SU-DHL-6 (cell line): ENCODE results near the gene RASSF5.

Source experiments
- H2AFZ ChIP-seq: fragments of 200-600 bp; sonication (generic); 2 replicates; pipeline ENCODE4 v1.6.1; 2014; ENCODE audit warnings: low read depth, mild to moderate bottlenecking, moderate library complexity, mixed read lengths, antibody characterized with exemption, low read length; ENCODE audit not compliant: severe bottlenecking
- H3F3A ChIP-seq: fragments of 200-600 bp; shearing (Covaris generic); 2 replicates; pipeline ENCODE4 v1.6.0; 2016; ENCODE audit warnings: antibody characterized with exemption, mild to moderate bottlenecking; ENCODE audit not compliant: insufficient read depth
- H3K27ac ChIP-seq: fragments of 200-600 bp; sonication (generic); 2 replicates; pipeline ENCODE4 v1.5.1; 2016; ENCODE audit warnings: low read depth, mild to moderate bottlenecking, low read length, moderate library complexity, mixed read lengths
- H3K27me3 ChIP-seq: fragments of 200-600 bp; sonication (generic), shearing (Covaris generic); 2 replicates; pipeline ENCODE4 v1.6.0; 2014; ENCODE audit warnings: mild to moderate bottlenecking, low read length
- H3K36me3 ChIP-seq: fragments of 200-600 bp; sonication (generic); 2 replicates; pipeline ENCODE4 v1.6.1; 2014; ENCODE audit warnings: mild to moderate bottlenecking, low read length, mixed read lengths
- H3K4me2 ChIP-seq: fragments of 300-600, 200-600 bp; shearing (Covaris generic), sonication (generic); 2 replicates; pipeline ENCODE4 v1.6.0; 2014; ENCODE audit warnings: low read length, low read depth, mild to moderate bottlenecking; ENCODE audit not compliant: poor library complexity, severe bottlenecking
- H3K4me3 ChIP-seq: fragments of 200-600 bp; sonication (generic); 2 replicates; pipeline ENCODE4 v1.5.1; 2014; ENCODE audit warnings: antibody characterized with exemption, low read length, mild to moderate bottlenecking, mixed read lengths; ENCODE audit not compliant: insufficient read depth, poor library complexity, severe bottlenecking
- H3K79me2 ChIP-seq: fragments of 200-600 bp; sonication (generic); 2 replicates; pipeline ENCODE4 v1.6.1; 2014; ENCODE audit warnings: mild to moderate bottlenecking, low read length, moderate library complexity; ENCODE audit not compliant: insufficient read depth
- H3K9ac ChIP-seq: fragments of 200-600 bp; sonication (generic); 2 replicates; pipeline ENCODE4 v1.7.0; 2014; ENCODE audit warnings: mild to moderate bottlenecking, low read length
- H3K9me2 ChIP-seq: fragments of 200-600 bp; sonication (generic); replicated peaks from 2 replicates; pipeline ENCODE4 v1.6.1; 2014; ENCODE audit warnings: low read length; ENCODE audit not compliant: insufficient read depth
- H3K9me3 ChIP-seq: fragments of 200-600 bp; sonication (generic); 2 replicates; pipeline ENCODE4 v1.6.1; 2014; ENCODE audit warnings: low read length, mixed read lengths; ENCODE audit not compliant: insufficient read depth
- H4K20me1 ChIP-seq: fragments of 200-600 bp; sonication (generic); 2 replicates; pipeline ENCODE4 v1.6.1; 2014; ENCODE audit warnings: low read depth, mild to moderate bottlenecking, antibody characterized with exemption, low read length, moderate library complexity, mixed read lengths
- EZH2phosphoT487 ChIP-seq: fragments of 200-600 bp; sonication (generic), shearing (Covaris generic); conservative IDR thresholded peaks from 2 replicates; pipeline ENCODE4 v1.6.1; 2018; ENCODE audit warnings: mild to moderate bottlenecking, antibody characterized with exemption, low read length, moderate library complexity, mixed read lengths
- TF ChIP-seq, protein P1 (sequence below): fragments of 200-600 bp; sonication (generic); IDR thresholded peaks from one replicate; pipeline ENCODE4 v1.5.1; 2017; ENCODE audit warnings: antibody characterized with exemption, mild to moderate bottlenecking, low read length, moderate library complexity; ENCODE audit not compliant: insufficient read depth, poor library complexity, severe bottlenecking

The RASSF5 gene

DNA sequence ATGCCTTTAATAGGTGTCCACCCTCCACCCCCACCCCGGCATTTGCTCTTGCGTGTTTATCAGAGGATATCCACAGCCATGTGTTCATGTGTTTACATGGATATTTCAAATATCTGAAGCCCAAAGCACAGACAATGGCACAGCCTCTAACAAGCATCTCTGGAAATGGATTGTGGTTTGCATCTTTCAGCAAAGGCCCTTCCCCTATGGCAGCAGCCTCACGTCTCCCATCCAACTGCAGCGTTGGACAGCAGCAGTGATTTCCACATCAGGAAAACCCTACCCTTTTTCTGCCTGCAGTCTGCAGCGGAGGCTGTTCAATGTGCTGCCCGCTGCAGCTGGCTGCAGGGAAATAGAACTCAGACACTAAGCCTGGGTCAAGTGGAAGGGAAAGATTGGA lies 1.6 kb downstream of the RASSF5 start:
- no peaks in the 10 kb centered on the region for H3K9me2 ChIP-seq
- H3F3A ChIP-seq = no peaks in the 10 kb centered on the region
- no peak overlapping the region for H3K4me3 ChIP-seq
- no peaks in the 10 kb centered on the region for H3K36me3 ChIP-seq
- no peaks in the 10 kb centered on the region for H4K20me1 ChIP-seq
- H3K9me3 ChIP-seq = no peaks in the 10 kb centered on the region
- no peak overlapping the region for H3K4me2 ChIP-seq
- TF ChIP-seq, protein P1, sequence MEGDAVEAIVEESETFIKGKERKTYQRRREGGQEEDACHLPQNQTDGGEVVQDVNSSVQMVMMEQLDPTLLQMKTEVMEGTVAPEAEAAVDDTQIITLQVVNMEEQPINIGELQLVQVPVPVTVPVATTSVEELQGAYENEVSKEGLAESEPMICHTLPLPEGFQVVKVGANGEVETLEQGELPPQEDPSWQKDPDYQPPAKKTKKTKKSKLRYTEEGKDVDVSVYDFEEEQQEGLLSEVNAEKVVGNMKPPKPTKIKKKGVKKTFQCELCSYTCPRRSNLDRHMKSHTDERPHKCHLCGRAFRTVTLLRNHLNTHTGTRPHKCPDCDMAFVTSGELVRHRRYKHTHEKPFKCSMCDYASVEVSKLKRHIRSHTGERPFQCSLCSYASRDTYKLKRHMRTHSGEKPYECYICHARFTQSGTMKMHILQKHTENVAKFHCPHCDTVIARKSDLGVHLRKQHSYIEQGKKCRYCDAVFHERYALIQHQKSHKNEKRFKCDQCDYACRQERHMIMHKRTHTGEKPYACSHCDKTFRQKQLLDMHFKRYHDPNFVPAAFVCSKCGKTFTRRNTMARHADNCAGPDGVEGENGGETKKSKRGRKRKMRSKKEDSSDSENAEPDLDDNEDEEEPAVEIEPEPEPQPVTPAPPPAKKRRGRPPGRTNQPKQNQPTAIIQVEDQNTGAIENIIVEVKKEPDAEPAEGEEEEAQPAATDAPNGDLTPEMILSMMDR = no peak
- no peak for TF ChIP-seq EZH2phosphoT487
- no peak overlapping the region for H3K9ac ChIP-seq
- H2AFZ ChIP-seq = no peak overlapping the region
- no peaks in the 10 kb centered on the region; the same call in 1 of the 2 replicates for H3K27me3 ChIP-seq
- no peak overlapping the region for H3K27ac ChIP-seq
- H3K79me2 ChIP-seq = no peaks in the 10 kb centered on the region

DNA sequence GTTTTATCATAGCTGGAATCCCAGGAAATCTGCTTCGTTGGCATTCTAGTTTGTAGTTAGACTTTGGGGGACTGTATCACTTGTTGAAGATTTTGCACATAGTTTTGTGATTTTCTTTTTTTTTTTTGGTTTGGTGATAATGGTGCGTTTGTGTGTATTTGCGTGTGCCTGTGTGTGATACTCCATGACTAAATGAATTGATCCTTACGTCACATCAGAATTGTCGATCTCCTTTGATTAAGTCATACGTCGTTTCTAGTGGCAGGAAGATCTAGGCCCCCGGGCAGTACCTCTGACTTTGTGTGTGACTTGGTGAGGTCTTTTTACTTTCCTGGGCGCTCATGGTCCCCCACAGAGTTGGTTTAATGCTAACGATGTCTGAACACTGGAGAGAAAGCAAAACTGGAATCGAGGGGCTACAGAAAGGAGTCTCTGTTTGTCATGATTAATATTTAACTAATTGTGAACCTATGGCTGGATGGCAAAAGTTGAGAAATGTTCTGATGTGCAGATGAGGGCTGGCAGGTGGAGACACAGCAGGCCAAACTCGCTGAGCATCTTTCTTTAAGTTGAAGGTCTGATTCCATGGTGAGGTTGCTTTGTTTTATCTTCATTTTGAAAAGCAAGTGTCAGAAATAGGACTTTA lies 2.4 kb downstream of the RASSF5 start:
- TF ChIP-seq EZH2phosphoT487 = no peak
- TF ChIP-seq, protein P1 = no peak
- H3K4me2 ChIP-seq = no peak overlapping the region
- H3K36me3 ChIP-seq = no peaks in the 10 kb centered on the region
- H3K9me3 ChIP-seq = no peaks in the 10 kb centered on the region
- H3K9ac ChIP-seq = no peak overlapping the region
- H3K4me3 ChIP-seq = no peak overlapping the region
- no peaks in the 10 kb centered on the region for H4K20me1 ChIP-seq
- no peaks in the 10 kb centered on the region for H3K9me2 ChIP-seq
- H3K27me3 ChIP-seq = no peaks in the 10 kb centered on the region; the same call in 1 of the 2 replicates
- H3K27ac ChIP-seq = no peak overlapping the region
- H3F3A ChIP-seq = no peaks in the 10 kb centered on the region
- H3K79me2 ChIP-seq = no peaks in the 10 kb centered on the region
- H2AFZ ChIP-seq = no peak overlapping the region

DNA sequence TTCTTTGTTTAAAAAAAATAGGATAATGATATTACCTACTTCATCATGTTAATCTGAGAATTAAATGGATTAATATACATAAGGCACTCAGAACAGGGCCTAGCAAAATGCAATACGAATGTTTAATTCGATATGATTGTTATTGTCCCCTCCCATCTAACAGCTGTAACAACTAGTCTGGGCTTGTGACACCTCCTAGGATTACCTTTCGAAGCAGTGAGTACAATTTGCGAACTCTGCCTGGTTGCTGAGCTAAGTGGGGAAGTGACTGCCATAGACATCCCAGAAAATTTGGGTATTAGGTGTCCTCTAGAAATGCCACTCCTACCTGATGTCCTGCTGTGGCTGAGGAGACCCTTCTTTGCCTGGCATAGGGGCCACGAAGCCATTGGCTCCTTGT lies 3.0 kb downstream of the RASSF5 start:
- Histone ChIP-seq H3K36me3 (no peaks in the 10 kb centered on the region), H3K9ac (no peak overlapping the region), H3K4me3 (no peak overlapping the region), H3K27me3 (no peaks in the 10 kb centered on the region; the same call in 1 of the 2 replicates), H3K79me2 (no peaks in the 10 kb centered on the region), H4K20me1 (no peaks in the 10 kb centered on the region), H3K9me2 (no peaks in the 10 kb centered on the region), H3K9me3 (no peaks in the 10 kb centered on the region), H3F3A (no peaks in the 10 kb centered on the region), H3K4me2 (no peak overlapping the region), H2AFZ (no peak overlapping the region), H3K27ac (no peak overlapping the region)
- TF ChIP-seq, protein P1 = no peak
- no peak for TF ChIP-seq EZH2phosphoT487
